T-helper 17 cell (primary cell): Measurements from ENCODE around the gene SCAND1. TPM values are rescaled to one million over a fixed set of nuclear protein-coding genes. Genes with fewer than 3 reads are reported as not detected.

Experiments used
- ATAC-seq: fragments of 150-1000 bp; cut with Tn5 transposase; 2 replicates; pipeline ENCODE4 v1.10.0; 2021; ENCODE audit warnings: mild to moderate bottlenecking, moderate library complexity
- DNase-seq, 3 donors: peaks; one replicate each; pipeline versions ENCODE4 v3.0.0 to v3.0.0-alpha.2; 2020 to 2021
- H3K9me3 ChIP-seq: one replicate; pipeline ENCODE4 v1.7.0; 2013; ENCODE audit warnings: low read length, mild to moderate bottlenecking; ENCODE audit not compliant: control insufficient read depth, poor library complexity, severe bottlenecking
- H3K27ac Mint-ChIP-seq: one replicate; pipeline ENCODE4 v1.8.0; 2022; ENCODE audit warnings: mild to moderate bottlenecking, moderate library complexity, mixed read lengths
- H3K27me3 Mint-ChIP-seq: one replicate; pipeline ENCODE4 v1.8.0; 2022; ENCODE audit warnings: mixed read lengths
- H3K36me3 Mint-ChIP-seq: one replicate; pipeline ENCODE4 v1.8.0; 2022; ENCODE audit warnings: low read depth, mixed read lengths
- H3K4me1 Mint-ChIP-seq: one replicate; pipeline ENCODE4 v1.8.0; 2022; ENCODE audit warnings: mild to moderate bottlenecking, mixed read lengths
- H3K4me3 Mint-ChIP-seq: one replicate; pipeline ENCODE4 v1.8.0; 2022; ENCODE audit warnings: mild to moderate bottlenecking, moderate library complexity, mixed read lengths
- total RNA-seq, 4 donors: library from RNA in 2 of 4; stranded (reverse) in 2 of 4; gene quantifications; one replicate each; pipeline ENCODE4 v1.2.3 and lab custom pipeline; 2022 to 2026

SCAND1 gene
- total RNA-seq, 2 donors from 2014 or later = 54.6 to 60.7 TPM

DNA sequence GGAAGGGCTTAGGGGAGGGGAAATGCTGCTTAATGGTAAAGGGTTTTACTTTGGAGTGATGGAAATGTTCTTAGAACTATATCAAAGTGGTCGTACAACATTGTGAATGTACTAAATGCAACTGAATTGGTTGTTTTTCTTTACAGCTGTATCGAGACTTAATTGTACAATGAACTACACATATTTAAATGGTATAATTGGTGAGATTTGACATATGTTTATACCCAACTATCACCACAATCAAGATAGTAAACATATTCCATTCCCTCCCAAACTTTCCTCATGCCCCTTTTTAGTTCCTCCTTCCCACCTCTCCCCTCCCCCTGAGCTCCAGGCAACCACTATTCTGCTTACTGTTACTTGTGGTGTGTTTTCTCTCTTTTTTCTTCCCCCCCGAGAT lies 44.0 kb downstream of the SCAND1 start:
- Mint-ChIP-seq H3K27ac (peak overlapping the region; percentile 87), H3K36me3 (peaks cover 7% of the 10 kb centered on the region), H3K27me3 (no peaks in the 10 kb centered on the region), H3K4me1 (peaks cover 26% of the 10 kb centered on the region), H3K4me3 (no peak overlapping the region)
- ATAC-seq (no peak), DNase-seq (no peak)
- no peaks in the 10 kb centered on the region for H3K9me3 ChIP-seq

DNA sequence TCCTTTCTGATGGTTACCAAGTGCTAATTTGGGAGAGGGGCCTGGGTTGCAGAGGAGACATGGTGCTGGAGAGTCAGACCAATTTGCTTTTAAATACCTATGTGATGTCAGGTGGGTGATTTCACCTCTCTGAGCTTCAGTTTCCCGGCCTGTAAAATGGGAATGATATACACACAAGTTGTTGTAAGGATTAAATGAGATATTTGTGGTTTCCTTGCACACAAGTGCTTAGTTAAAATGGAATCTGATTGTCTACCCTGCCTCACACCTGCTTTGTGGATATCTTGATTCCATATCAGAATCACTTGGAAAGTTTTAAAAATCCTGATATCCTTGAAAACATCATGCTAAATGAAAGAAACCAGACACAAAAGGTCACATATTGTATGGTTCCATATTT lies 44.5 kb downstream of the SCAND1 start:
- H3K9me3 ChIP-seq = no peaks in the 10 kb centered on the region
- Mint-ChIP-seq H3K27me3 (no peaks in the 10 kb centered on the region), H3K36me3 (peaks cover 7% of the 10 kb centered on the region), H3K27ac (peak overlapping the region; percentile 21), H3K4me3 (no peak overlapping the region), H3K4me1 (peaks cover 30% of the 10 kb centered on the region)
- ATAC-seq (no peak), DNase-seq (no peak)

DNA sequence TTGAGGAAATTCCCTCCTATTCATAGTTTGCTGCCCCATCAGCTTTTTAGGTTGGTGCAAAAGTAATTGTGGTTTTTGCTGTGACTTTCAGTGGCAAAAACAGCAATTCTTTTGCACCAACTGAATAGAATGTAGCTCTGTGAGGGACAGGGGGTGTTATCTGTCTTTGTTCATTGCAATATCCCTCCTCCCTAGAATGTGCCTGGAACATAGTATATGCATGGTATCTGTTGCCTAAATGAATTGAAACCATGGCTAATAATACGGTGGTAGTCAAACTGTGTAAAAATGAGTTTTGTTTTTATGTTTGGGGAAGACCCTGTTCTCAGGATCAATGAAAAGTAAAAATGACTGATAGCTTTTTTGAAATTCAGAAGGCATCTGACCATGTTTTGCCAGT lies 45.1 kb downstream of the SCAND1 start:
- H3K9me3 ChIP-seq = no peaks in the 10 kb centered on the region
- no peak for DNase-seq
- Mint-ChIP-seq H3K36me3 (peaks cover 10% of the 10 kb centered on the region), H3K27me3 (no peaks in the 10 kb centered on the region), H3K27ac (peak overlapping the region; percentile 21), H3K4me1 (peaks cover 33% of the 10 kb centered on the region), H3K4me3 (no peak overlapping the region)
- ATAC-seq = no peak

DNA sequence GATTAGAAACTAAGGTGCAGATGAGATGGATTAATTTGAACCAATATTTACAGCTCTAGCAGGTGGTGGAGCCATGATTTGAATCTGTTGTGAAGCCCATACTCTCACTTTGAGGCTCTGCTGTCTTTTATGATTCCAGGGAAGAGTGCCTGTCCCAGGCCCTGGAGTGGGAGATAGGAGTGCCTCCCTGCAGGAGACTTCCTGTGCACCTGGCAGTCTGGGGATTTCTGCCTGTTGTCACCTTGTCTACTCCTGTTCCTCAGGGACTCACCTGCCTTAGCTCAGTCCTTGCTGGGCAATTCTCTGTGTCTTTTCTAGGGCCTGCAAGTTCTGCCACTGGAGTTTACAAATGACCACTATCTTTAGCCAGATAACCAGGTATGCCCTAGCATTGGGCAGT lies 46.3 kb downstream of the SCAND1 start:
- no peaks in the 10 kb centered on the region for H3K27me3 Mint-ChIP-seq
- H3K27ac Mint-ChIP-seq = peak overlapping the region; percentile 21
- H3K4me1 Mint-ChIP-seq = peaks cover 33% of the 10 kb centered on the region
- H3K36me3 Mint-ChIP-seq = peaks cover 9% of the 10 kb centered on the region
- H3K9me3 ChIP-seq = no peaks in the 10 kb centered on the region
- DNase-seq = no peak
- ATAC-seq = no peak
- no peak overlapping the region for H3K4me3 Mint-ChIP-seq

DNA sequence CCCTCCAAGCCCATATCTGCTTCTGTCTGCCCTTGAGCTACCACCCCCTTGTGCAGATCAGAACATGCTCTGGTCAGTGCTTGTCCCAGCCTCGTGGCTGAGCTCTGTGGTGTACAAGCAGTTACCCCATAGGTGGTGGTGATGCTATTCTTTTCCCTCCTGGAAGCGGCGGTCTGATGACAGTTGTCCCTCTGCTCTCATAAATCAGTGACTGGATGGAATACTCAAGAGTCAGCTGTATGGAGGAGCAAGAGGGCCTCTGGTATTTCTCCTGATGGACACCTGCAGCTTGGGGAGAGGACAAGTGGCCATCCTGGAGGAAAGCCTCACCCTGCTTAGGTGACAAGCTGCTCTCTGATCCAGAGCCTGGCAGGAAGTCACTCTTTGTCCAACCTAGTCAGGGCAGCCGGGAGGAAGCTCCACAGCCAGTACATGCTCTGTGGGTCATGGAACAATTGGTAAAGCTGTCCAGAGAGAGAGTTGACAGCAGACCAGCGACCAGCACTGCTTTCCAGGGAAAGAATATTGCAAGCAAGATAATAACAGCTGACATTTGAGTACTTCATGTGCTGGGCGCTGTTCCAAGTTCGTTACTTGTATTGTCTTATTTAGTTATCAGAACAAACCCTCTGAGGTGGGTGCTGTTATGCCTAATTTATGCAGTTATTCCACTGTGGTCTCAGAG lies 47.1 kb downstream of the SCAND1 start:
- Mint-ChIP-seq H3K4me1 (peaks cover 30% of the 10 kb centered on the region), H3K27me3 (no peaks in the 10 kb centered on the region), H3K36me3 (peaks cover 6% of the 10 kb centered on the region), H3K27ac (peak overlapping the region; percentile 43), H3K4me3 (no peak overlapping the region)
- ATAC-seq = no peak
- H3K9me3 ChIP-seq = no peaks in the 10 kb centered on the region
- DNase-seq = no peak

DNA sequence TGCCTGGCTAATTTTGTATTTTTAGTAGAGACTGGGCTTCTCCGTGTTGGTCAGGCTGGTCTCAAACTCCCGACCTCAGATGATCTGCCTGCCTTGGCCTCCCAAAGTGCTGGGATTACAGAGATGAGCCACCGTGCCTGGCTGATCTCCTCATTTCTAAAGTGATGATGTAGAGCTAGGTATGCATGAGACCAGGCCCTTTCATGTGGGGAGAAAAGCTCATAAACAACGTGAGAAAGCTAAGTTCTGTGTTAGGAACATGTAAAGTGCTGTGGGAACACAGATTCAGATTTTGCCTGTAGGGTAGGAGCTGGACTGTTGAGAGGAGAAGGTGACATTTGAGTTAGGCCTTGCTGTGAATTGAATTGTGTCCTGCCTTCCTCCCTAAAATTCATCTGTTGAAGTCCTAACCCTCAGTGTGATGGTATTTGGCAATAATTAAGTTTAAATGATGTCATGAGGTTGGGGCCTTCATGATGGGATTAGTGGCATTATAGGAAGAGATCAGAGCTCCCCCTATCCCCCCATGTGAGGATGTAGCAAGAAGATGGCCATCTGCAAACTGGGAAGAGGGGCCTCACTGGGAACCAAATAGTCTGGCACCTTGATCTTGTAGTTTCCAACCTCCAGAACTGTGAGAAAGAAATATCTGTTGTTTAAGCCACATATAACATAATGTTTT lies 49.2 kb downstream of the SCAND1 start:
- peaks cover 6% of the 10 kb centered on the region for H3K36me3 Mint-ChIP-seq
- DNase-seq (no peak), ATAC-seq (no peak)
- H3K4me1 Mint-ChIP-seq = peaks cover 38% of the 10 kb centered on the region
- peak overlapping the region; percentile 4 for H3K27ac Mint-ChIP-seq
- no peaks in the 10 kb centered on the region for H3K27me3 Mint-ChIP-seq
- no peaks in the 10 kb centered on the region for H3K9me3 ChIP-seq
- no peak overlapping the region for H3K4me3 Mint-ChIP-seq

DNA sequence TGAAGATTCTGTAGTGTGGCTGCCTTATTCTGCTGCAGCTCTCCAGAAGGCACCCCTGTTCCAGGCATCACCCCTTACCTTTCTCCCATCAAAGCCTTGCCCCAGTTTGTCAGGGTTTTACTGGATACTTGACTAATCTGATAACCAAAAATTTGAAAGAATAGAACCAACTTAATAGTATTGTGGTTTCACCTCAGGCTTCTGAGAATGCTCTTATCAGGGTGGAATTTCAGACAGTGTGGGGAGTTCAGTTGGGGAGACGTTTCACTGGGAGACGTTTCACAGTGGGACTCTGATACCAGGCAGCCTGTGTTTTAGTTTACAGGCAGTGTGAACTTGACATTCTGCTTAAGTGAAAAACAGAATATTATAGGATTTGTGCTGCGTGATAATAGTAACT lies 50.5 kb downstream of the SCAND1 start:
- Mint-ChIP-seq H3K4me3 (no peak overlapping the region), H3K27ac (no peak overlapping the region), H3K27me3 (no peaks in the 10 kb centered on the region), H3K36me3 (peaks cover 6% of the 10 kb centered on the region), H3K4me1 (peaks cover 31% of the 10 kb centered on the region)
- ATAC-seq = no peak
- no peak for DNase-seq
- no peaks in the 10 kb centered on the region for H3K9me3 ChIP-seq

Other genes with a start within 250 kb of the SCAND1 start
- 1,000 to 10,000 TPM; 1,047 to 1,109 TPM for gene RBM39, start 212.2 kb downstream of the SCAND1 start, total RNA-seq
- gene PHF20, start 182.5 kb downstream of the SCAND1 start, total RNA-seq = 100 to 1,000 TPM; 121 to 129 TPM
- gene CNBD2, start 14.1 kb upstream of the SCAND1 start, total RNA-seq = 10 to 100 TPM; 11.7 to 16.6 TPM
- gene EPB41L1, start 200.2 kb upstream of the SCAND1 start, total RNA-seq = under 1 TPM; 0.23 to 0.40 TPM